Endothelial cell (in vitro differentiated cells): Measurements from ENCODE around the gene CACNB4. TPM values are rescaled to one million over a fixed set of nuclear protein-coding genes. Genes with fewer than 3 reads are reported as not detected.
A peak's percentile ranks its signal among the peaks of the same experiment; 100 is the strongest.

Experiments used
- DNase-seq: peaks from one replicate; pipeline ENCODE4 v3.0.0; 2021; ENCODE audit warnings: low spot score
- H3K27ac Mint-ChIP-seq: one replicate; pipeline ENCODE4 v1.8.0; 2021; ENCODE audit warnings: mixed read lengths, inconsistent platforms; ENCODE audit not compliant: unreplicated experiment
- H3K27me3 Mint-ChIP-seq: one replicate; pipeline ENCODE4 v1.8.0; 2021; ENCODE audit warnings: mild to moderate bottlenecking, moderate library complexity, mixed read lengths, inconsistent platforms; ENCODE audit not compliant: unreplicated experiment
- H3K36me3 Mint-ChIP-seq: one replicate; pipeline ENCODE4 v1.8.0; 2021; ENCODE audit warnings: mild to moderate bottlenecking, low read depth, mixed read lengths, inconsistent platforms; ENCODE audit not compliant: unreplicated experiment
- H3K4me1 Mint-ChIP-seq: one replicate; pipeline ENCODE4 v1.8.0; 2021; ENCODE audit warnings: mild to moderate bottlenecking, mixed read lengths, inconsistent platforms; ENCODE audit not compliant: unreplicated experiment
- H3K4me3 Mint-ChIP-seq: one replicate; pipeline ENCODE4 v1.8.0; 2021; ENCODE audit warnings: mild to moderate bottlenecking, mixed read lengths, inconsistent platforms; ENCODE audit not compliant: unreplicated experiment
- H3K9me3 Mint-ChIP-seq: one replicate; pipeline ENCODE4 v1.8.0; 2021; ENCODE audit warnings: mixed read lengths, inconsistent platforms; ENCODE audit not compliant: unreplicated experiment
- total RNA-seq: library from RNA; stranded (reverse); fragmentation: NEBNext Ultra II Directional; extraction: Animal tissue kit (Norgen Biotek cat#: 25700); gene quantifications from one replicate; pipeline ENCODE4 v1.2.1, GENCODE V29; 2021; ENCODE audit not compliant: unreplicated experiment
- TF ChIP-seq, protein P1 (sequence below): fragments of 200-600 bp; sonication (generic); IDR thresholded peaks from one replicate; pipeline ENCODE4 v1.5.0; 2021; ENCODE audit warnings: antibody characterized with exemption; ENCODE audit not compliant: unreplicated experiment

CACNB4 gene
- total RNA-seq, 1 donor from 2014 or later: 1.5 TPM

- Mint-ChIP-seq H3K4me3 (no peak overlapping the region), H3K9me3 (no peaks in the 10 kb centered on the region), H3K4me1 (no peaks in the 10 kb centered on the region), H3K36me3 (no peaks in the 10 kb centered on the region), H3K27me3 (no peaks in the 10 kb centered on the region), H3K27ac (no peak overlapping the region)
- TF ChIP-seq, protein P1, sequence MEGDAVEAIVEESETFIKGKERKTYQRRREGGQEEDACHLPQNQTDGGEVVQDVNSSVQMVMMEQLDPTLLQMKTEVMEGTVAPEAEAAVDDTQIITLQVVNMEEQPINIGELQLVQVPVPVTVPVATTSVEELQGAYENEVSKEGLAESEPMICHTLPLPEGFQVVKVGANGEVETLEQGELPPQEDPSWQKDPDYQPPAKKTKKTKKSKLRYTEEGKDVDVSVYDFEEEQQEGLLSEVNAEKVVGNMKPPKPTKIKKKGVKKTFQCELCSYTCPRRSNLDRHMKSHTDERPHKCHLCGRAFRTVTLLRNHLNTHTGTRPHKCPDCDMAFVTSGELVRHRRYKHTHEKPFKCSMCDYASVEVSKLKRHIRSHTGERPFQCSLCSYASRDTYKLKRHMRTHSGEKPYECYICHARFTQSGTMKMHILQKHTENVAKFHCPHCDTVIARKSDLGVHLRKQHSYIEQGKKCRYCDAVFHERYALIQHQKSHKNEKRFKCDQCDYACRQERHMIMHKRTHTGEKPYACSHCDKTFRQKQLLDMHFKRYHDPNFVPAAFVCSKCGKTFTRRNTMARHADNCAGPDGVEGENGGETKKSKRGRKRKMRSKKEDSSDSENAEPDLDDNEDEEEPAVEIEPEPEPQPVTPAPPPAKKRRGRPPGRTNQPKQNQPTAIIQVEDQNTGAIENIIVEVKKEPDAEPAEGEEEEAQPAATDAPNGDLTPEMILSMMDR: no peak
- DNase-seq: no peak
Measured at GRCh38 chr2:151961558-151961957, 137.3 kb downstream of the CACNB4 start.

- no peak for DNase-seq
- Mint-ChIP-seq H3K4me1 (no peaks in the 10 kb centered on the region), H3K9me3 (no peaks in the 10 kb centered on the region), H3K27ac (no peak overlapping the region), H3K4me3 (no peak overlapping the region), H3K36me3 (no peaks in the 10 kb centered on the region), H3K27me3 (no peaks in the 10 kb centered on the region)
- TF ChIP-seq, protein P1: no peak
Measured at GRCh38 chr2:151959238-151959637, 139.6 kb downstream of the CACNB4 start.

DNA sequence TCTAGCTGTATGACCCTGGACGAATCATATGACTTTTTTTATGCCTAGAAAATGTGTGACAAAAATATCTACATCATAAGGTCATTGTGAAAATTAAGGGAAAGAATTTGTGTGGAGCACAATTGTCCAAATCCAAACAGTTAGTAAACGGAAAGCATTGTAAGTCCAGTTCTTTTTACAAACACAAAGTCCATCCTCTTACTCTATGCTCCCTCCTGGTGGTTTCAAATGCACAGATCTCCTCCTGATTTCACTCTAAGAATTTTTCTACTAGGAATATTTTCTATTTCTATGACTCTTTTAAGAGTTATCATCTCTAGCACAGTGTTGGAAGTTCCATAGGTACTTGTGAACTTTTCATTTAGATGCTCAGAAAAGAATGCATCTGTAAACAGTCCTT, 145.4 kb downstream of the CACNB4 start:
- TF ChIP-seq, protein P1: no peak
- Mint-ChIP-seq H3K27ac (no peak overlapping the region), H3K4me1 (no peaks in the 10 kb centered on the region), H3K27me3 (peaks cover 2% of the 10 kb centered on the region), H3K36me3 (no peaks in the 10 kb centered on the region), H3K4me3 (no peak overlapping the region), H3K9me3 (no peaks in the 10 kb centered on the region)
- DNase-seq: no peak

- Mint-ChIP-seq H3K4me3 (no peak overlapping the region), H3K27me3 (peaks cover 2% of the 10 kb centered on the region), H3K27ac (peak overlapping the region; percentile 0), H3K9me3 (no peaks in the 10 kb centered on the region), H3K36me3 (no peaks in the 10 kb centered on the region), H3K4me1 (no peaks in the 10 kb centered on the region)
- TF ChIP-seq, protein P1: no peak
- no peak for DNase-seq
Measured at GRCh38 chr2:151952691-151953456, 146.0 kb downstream of the CACNB4 start.

DNA sequence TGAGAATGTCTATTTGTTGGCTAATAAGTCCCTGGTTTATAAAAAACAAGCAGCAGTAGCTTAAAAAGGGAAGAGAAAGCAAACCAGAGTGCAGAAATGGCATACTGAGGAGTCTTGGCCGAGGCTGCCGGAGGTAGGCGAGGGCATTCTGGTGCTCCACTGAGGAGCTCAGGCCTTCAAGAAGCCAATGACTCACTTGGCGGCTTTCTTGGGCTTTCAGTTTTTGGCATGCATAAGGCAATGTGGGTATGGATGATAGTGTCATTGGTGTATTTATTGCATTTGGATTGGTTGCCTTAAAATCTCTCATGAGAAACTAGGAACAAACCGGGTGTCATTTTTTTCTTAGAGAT, 151.1 kb downstream of the CACNB4 start:
- Mint-ChIP-seq H3K9me3 (peaks cover 5% of the 10 kb centered on the region), H3K4me1 (no peaks in the 10 kb centered on the region), H3K36me3 (peaks cover 4% of the 10 kb centered on the region), H3K27ac (no peak overlapping the region), H3K27me3 (peaks cover 2% of the 10 kb centered on the region), H3K4me3 (no peak overlapping the region)
- DNase-seq: no peak
- TF ChIP-seq, protein P1: no peak
